Peyer's patch (tissue), 4 donors: ENCODE data around the gene RBL2.

Experiments used
- CTCF ChIP-seq, 6 experiments: fragments of 450-650 bp in 4 of 6; fragments of 200-600 bp in 2 of 6; sonication (generic) in 1 of 6; IDR thresholded peaks; one replicate each; pipeline ENCODE4 v1.5.1; 2017 to 2019; ENCODE audit warnings: antibody characterized with exemption in 6 of 6, mild to moderate bottlenecking in 3 of 6, moderate library complexity in 1 of 6
- POLR2A ChIP-seq, 2 donors: fragments of 450-650 bp; IDR thresholded peaks; one replicate each; pipeline ENCODE4 v1.5.1; 2017; ENCODE audit warnings: antibody characterized with exemption in 2 of 2, mild to moderate bottlenecking in 2 of 2, moderate library complexity in 2 of 2

GRCh38 chr16:53484542-53484941 lies 50.3 kb downstream of the RBL2 start:
- TF ChIP-seq CTCF (IDR thresholded peaks at IDR 0.05) (no peak), POLR2A (IDR thresholded peaks at IDR 0.05) (no peak)
